Measurements from ENCODE around the gene RBBP5.

DNA sequence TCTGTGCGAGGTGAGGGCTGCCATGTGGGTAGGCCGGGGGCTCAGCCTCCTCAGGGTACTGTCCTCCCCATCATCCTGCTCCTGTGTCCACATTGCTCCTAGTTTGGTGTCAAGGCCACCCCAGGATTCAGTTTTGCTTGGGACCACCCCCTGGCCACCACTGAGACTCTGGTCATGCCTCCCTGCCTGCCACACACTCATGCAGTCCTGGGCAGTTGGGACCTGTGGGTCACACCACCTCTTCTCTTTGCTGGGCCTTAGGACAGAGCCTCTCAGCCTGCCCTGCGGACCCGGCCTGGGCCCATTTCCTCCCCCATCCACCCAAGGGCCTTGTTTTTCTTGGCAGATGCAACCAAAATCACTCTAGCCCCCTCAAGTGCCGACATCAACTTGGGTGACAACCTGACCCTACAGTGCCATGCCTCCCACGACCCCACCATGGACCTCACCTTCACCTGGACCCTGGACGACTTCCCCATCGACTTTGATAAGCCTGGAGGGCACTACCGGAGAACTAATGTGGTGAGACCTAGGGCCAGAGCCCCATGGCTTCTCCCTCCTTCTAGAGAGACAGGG lies 56.9 kb downstream of the RBBP5 start:
- TF ChIP-seq EP300 (IDR thresholded peaks at IDR 0.05; ENCODE audit: borderline replicate concordance) (no peak), CREB1 (IDR thresholded peaks at IDR 0.05; ENCODE audit: low read depth) (no peak), REST (IDR thresholded peaks at IDR 0.05; ENCODE audit: low read depth) (no peak), YY1 (IDR thresholded peaks at IDR 0.05; ENCODE audit: low read depth) (no peak), RAD21 (IDR thresholded peaks at IDR 0.05; ENCODE audit: low read depth) (no peak), NFIC (IDR thresholded peaks at IDR 0.05) (no peak), TCF12 (IDR thresholded peaks at IDR 0.05; ENCODE audit: low read depth) (no peak), CEBPB (IDR thresholded peaks at IDR 0.05) (no peak), ZBTB7A (IDR thresholded peaks at IDR 0.05; ENCODE audit: low read depth) (no peak), TEAD4 (IDR thresholded peaks at IDR 0.05) (no peak), TAF1 (IDR thresholded peaks at IDR 0.05; ENCODE audit: low read depth) (no peak), EGR1 (IDR thresholded peaks at IDR 0.05) (no peak)
- TF ChIP-seq, protein P1, sequence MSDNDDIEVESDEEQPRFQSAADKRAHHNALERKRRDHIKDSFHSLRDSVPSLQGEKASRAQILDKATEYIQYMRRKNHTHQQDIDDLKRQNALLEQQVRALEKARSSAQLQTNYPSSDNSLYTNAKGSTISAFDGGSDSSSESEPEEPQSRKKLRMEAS (IDR thresholded peaks at IDR 0.05), result no peak
- TF ChIP-seq, protein P2, sequence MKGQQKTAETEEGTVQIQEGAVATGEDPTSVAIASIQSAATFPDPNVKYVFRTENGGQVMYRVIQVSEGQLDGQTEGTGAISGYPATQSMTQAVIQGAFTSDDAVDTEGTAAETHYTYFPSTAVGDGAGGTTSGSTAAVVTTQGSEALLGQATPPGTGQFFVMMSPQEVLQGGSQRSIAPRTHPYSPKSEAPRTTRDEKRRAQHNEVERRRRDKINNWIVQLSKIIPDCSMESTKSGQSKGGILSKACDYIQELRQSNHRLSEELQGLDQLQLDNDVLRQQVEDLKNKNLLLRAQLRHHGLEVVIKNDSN (IDR thresholded peaks at IDR 0.05), result no peak
